Uterus (tissue), 4 donors: ENCODE measurements around the gene RBM41. TPM values are rescaled to one million over a fixed set of nuclear protein-coding genes. Genes with fewer than 3 reads are reported as not detected.
"Not testable (repeated sequence)": the region's sequence is repeated elsewhere in the genome, so short reads cannot be mapped to it uniquely, and the experiment has no call there.

ENCODE experiments used
- DNase-seq, 2 donors: peaks; one replicate each; pipeline ENCODE4 v3.0.0-alpha.2; 2019 to 2020
- H3K27ac ChIP-seq, 2 donors: fragments of 200-600 bp; sonication (generic); 1 replicate in 1 of 2; 2 replicates in 1 of 2; pipeline ENCODE4 v1.5.1; 2016 to 2018
- H3K27me3 ChIP-seq, 2 donors: fragments of 200-600 bp; sonication (generic); one replicate each; pipeline ENCODE4 v1.5.1; 2018 to 2019; ENCODE audit warnings: control low read depth in 1 of 2
- H3K36me3 ChIP-seq, 2 donors: fragments of 200-600 bp; sonication (generic); one replicate each; pipeline ENCODE4 v1.5.1; 2019; ENCODE audit warnings: control low read depth in 1 of 2
- H3K4me1 ChIP-seq, 2 donors: fragments of 200-600 bp; sonication (generic); one replicate each; pipeline ENCODE4 v1.5.1; 2018 to 2019; ENCODE audit warnings: control low read depth in 1 of 2
- H3K4me3 ChIP-seq, 2 donors: fragments of 200-600 bp; sonication (generic); 1 replicate in 1 of 2; 2 replicates in 1 of 2; pipeline ENCODE4 v1.5.1; 2018 to 2019; ENCODE audit warnings: mild to moderate bottlenecking in 1 of 2
- H3K9me3 ChIP-seq, 2 donors: fragments of 200-600 bp; sonication (generic); one replicate each; pipeline ENCODE4 v1.5.1; 2019; ENCODE audit warnings: control low read depth in 1 of 2
- CTCF ChIP-seq, 4 experiments: fragments of 200-600 bp in 2 of 4; fragments of 450-650 bp in 2 of 4; sonication (generic) in 2 of 4; IDR thresholded peaks; one replicate each; pipeline ENCODE4 v1.5.1; 2016 to 2019; ENCODE audit warnings: antibody characterized with exemption in 4 of 4, mild to moderate bottlenecking in 2 of 4, moderate library complexity in 1 of 4
- POLR2A ChIP-seq, 2 donors: fragments of 450-650 bp; IDR thresholded peaks; one replicate each; pipeline ENCODE4 v1.6.1; 2016; ENCODE audit warnings: antibody characterized with exemption in 2 of 2, mild to moderate bottlenecking in 1 of 2, moderate library complexity in 1 of 2
- intact Hi-C: fragments of 100-400 bp; cut with DNase I; formaldehyde crosslinking; loops from one replicate; pipeline ENCODE4 v1.15.1; 2023; ENCODE audit warnings: low total_unique reads
- total RNA-seq, 4 donors: library from RNA; depleted of rRNA in 3 of 4; stranded (reverse); fragments of >200 nt in 3 of 4; gene quantifications; one replicate each; pipeline versions ENCODE4 v1.1.0 to v1.2.4, GENCODE V29; 2014 to 2023
- donor health status: DM: yes; HTN: yes; CAD: no.

RBM41 gene
- 100 to 1,000 TPM in 1 of 4 donors, 10 to 100 TPM in 3; 13.5 to 115 (median 24.5) TPM for total RNA-seq

DNA sequence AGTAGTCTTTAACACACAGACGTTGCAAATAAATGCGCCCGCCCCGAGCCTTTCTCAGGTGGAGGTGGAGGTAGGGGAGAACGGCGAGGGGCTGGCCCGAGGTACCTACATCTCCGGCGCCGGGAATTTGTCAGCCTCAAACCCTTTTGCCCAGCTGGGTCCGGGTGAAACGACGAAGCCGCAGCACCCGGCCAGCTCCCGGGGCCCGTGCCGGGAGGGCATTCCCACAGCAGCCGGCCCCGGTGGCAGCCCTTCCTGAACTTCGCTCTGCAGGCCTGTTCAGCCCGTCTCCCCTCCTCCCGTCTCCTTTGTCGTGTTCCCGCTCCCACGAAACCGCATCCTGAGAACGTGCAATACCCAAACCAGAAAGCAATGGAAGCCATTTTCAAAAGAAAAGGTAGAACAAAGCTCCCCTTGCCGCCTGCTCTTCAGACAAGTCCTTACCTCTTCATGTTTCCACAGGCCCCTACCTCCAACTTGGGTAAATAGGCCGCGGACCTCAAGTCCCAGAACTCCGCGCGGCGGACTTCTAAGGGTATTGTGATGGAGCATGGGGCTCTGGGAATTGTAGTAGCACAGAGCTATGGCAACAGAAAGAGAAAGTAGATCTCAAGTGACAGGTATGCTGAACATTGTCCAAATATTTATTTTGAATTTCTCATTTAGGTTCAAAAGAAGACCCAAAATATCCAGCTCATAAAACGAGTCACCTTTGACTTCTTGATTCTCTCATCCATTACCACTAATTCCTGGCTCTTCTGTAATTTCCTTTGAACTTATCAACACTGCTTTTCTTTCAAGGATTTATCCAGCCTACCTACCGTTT, at the start of gene RBM41:
RBM41 (minus strand) TSS at position 501 of the 826 bp plus-strand sequence; CDS start at position 452, 49 bp downstream.
- H3K27ac ChIP-seq: peak within 1 kb of the TSS; percentile 44 to 57
- peak within 1 kb of the TSS; percentile 37 to 41 for H3K4me3 ChIP-seq
- no peaks in the 10 kb centered on the region for H3K9me3 ChIP-seq
- H3K36me3 ChIP-seq: no peaks in the 10 kb centered on the region
- no peaks in the 10 kb centered on the region for H3K27me3 ChIP-seq
- no peaks in the 10 kb centered on the region for H3K4me1 ChIP-seq
- TF ChIP-seq POLR2A (IDR thresholded peaks at IDR 0.05) (no peak), CTCF (IDR thresholded peaks at IDR 0.05) (no peak)
- DNase-seq: peak; percentile 61 to 74
- intact Hi-C loops: no loop called here

- TF ChIP-seq CTCF (IDR thresholded peaks at IDR 0.05): no peak
- no peak for TF ChIP-seq POLR2A (IDR thresholded peaks at IDR 0.05)
- intact Hi-C loops: no loop called here
- DNase-seq: no peak
Measured at GRCh38 chrX:107168257-107168656, 49.6 kb upstream of the RBM41 start.

GRCh38 chrX:107167163-107167921, 48.7 kb upstream of the RBM41 start:
- DNase-seq: no peak
- H3K9me3 ChIP-seq: no peaks in the 10 kb centered on the region
- intact Hi-C loops: no loop called here
- no peak overlapping the region for H3K4me3 ChIP-seq
- TF ChIP-seq CTCF (IDR thresholded peaks at IDR 0.05) (no peak), POLR2A (IDR thresholded peaks at IDR 0.05) (no peak)
- no peaks in the 10 kb centered on the region for H3K27me3 ChIP-seq
- H3K36me3 ChIP-seq: no peaks in the 10 kb centered on the region
- no peaks in the 10 kb centered on the region for H3K4me1 ChIP-seq
- H3K27ac ChIP-seq: no peak overlapping the region

More at GRCh38 chrX:107168257-107168656, 49.6 kb upstream of the RBM41 start:
- no peaks in the 10 kb centered on the region for H3K27me3 ChIP-seq
- no peaks in the 10 kb centered on the region for H3K36me3 ChIP-seq
- H3K9me3 ChIP-seq: no peaks in the 10 kb centered on the region
- no peak overlapping the region for H3K27ac ChIP-seq
- H3K4me1 ChIP-seq: no peaks in the 10 kb centered on the region
- H3K4me3 ChIP-seq: no peak overlapping the region

GRCh38 chrX:107157618-107158017, 39.0 kb upstream of the RBM41 start:
- H3K27ac ChIP-seq, DNase-seq, H3K27me3 ChIP-seq, H3K4me3 ChIP-seq, H3K4me1 ChIP-seq, H3K36me3 ChIP-seq, H3K9me3 ChIP-seq, intact Hi-C loops: not testable (repeated sequence)

DNA sequence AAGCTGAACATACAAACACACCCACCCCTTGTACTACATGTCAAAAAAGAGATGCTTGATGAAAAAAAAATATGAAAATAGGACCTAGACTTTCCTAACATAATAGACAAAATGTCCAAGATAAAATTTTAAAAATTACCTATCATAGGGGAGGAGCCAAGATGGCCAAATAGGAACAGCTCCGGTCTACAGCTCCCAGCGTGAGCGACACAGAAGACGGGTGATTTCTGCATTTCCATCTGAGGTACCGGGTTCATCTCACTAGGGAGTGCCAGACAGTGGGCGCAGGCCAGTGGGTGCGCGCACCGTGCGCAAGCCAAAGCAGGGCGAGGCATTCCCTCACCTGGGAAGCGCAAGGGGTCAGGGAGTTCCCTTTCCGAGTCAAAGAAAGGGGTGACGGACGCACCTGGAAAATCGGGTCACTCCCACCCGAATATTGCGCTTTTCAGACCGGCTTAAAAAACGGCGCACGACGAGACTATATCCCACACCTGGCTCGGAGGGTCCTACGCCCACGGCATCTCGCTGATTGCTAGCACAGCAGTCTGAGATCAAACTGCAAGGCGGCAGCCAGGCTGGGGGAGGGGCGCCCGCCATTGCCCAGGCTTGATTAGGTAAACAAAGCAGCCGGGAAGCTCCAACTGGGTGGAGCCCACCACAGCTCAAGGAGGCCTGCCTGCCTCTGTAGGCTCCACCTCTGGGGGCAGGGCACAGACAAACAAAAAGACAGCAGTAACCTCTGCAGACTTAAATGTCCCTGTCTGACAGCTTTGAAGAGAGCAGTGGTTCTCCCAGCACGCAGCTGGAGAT, 37.2 kb upstream of the RBM41 start:
- H3K4me3 ChIP-seq, H3K4me1 ChIP-seq, H3K27ac ChIP-seq, H3K9me3 ChIP-seq, H3K27me3 ChIP-seq, H3K36me3 ChIP-seq, DNase-seq, intact Hi-C loops: not testable (repeated sequence)
